NCI-H1436 treated with DMSO at 0.1 percent for 48 hours (cell line): Measurements from ENCODE around the gene MAGEC1.
"Not testable (repeated sequence)": the region's sequence is repeated elsewhere in the genome, so short reads cannot be mapped to it uniquely, and the experiment has no call there.

Source experiments
- DNase-seq: peaks from one replicate; lab custom pipeline; 2025; lab: John Stamatoyannopoulos, UW

Gene MAGEC1, protein sequence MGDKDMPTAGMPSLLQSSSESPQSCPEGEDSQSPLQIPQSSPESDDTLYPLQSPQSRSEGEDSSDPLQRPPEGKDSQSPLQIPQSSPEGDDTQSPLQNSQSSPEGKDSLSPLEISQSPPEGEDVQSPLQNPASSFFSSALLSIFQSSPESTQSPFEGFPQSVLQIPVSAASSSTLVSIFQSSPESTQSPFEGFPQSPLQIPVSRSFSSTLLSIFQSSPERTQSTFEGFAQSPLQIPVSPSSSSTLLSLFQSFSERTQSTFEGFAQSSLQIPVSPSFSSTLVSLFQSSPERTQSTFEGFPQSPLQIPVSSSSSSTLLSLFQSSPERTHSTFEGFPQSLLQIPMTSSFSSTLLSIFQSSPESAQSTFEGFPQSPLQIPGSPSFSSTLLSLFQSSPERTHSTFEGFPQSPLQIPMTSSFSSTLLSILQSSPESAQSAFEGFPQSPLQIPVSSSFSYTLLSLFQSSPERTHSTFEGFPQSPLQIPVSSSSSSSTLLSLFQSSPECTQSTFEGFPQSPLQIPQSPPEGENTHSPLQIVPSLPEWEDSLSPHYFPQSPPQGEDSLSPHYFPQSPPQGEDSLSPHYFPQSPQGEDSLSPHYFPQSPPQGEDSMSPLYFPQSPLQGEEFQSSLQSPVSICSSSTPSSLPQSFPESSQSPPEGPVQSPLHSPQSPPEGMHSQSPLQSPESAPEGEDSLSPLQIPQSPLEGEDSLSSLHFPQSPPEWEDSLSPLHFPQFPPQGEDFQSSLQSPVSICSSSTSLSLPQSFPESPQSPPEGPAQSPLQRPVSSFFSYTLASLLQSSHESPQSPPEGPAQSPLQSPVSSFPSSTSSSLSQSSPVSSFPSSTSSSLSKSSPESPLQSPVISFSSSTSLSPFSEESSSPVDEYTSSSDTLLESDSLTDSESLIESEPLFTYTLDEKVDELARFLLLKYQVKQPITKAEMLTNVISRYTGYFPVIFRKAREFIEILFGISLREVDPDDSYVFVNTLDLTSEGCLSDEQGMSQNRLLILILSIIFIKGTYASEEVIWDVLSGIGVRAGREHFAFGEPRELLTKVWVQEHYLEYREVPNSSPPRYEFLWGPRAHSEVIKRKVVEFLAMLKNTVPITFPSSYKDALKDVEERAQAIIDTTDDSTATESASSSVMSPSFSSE

DNA sequence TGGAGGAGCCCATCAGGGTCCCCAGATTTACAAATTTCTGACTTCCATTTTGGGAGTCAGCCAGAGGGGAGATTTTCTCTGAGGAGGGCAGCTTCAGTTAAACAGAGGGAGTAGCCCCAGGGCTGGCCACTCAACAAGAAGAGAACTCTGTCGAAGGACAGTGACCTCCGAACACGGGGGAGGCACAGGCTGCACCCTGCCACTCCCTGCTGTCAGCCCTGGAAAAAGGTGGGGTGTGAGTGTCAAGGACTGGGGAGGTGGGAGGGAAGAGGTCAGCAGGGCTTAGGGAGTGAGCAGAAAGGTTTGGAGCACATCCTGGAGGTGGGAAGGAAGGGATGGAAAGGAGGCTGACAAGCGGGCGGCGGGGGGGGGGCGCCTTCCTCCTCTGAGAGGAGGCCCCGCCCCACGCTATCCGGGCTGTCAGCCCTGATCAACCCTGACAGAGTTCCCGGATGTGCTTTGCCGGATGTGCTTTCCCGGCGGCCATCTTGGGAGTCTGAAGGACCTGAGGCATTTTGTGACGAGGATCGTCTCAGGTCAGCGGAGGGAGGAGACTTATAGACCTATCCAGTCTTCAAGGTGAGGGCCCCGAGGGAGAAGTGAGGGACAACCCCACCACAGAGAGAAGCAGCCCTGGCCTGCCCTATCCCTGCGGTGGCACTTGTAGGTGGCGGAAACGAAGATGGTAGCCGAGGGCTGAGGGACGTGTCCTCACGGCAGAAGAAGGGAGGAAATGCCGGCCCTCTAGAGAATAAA is at the start of gene MAGEC1:
Gene MAGEC1, plus strand, starts transcription at position 495 of the 756 bp plus-strand sequence. CDS start 1,179 bp downstream, outside the sequence.
- no peak for DNase-seq

GRCh38 chrX:141857479-141857878 is 46.2 kb upstream of the MAGEC1 start:
- no peak for DNase-seq

DNA sequence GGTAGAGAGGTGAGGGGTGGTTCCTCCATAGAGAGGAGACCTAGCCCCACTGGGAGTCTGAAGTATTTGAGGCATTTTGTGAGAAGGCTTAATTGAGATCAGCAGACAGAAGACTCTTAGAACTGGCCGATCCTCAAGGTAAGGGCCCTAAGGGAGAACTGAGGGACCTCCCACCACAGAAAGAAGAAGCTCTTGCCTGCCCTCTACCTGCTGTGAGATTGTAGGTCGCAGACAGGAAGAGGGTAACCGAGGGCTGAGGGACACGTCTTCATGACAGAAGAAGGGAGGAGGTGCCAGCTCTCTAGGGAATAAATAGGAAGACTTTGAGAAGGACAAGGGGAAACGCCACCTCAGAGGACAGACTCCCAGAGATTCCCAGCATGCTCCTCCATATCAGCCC is 24.1 kb upstream of the MAGEC1 start:
- no peak for DNase-seq

GRCh38 chrX:141888811-141889210 is 14.9 kb upstream of the MAGEC1 start:
- DNase-seq: not testable (repeated sequence)

- DNase-seq: no peak
These were observed 9.0 kb upstream of the MAGEC1 start for GRCh38 chrX:141894733-141895132.

DNA sequence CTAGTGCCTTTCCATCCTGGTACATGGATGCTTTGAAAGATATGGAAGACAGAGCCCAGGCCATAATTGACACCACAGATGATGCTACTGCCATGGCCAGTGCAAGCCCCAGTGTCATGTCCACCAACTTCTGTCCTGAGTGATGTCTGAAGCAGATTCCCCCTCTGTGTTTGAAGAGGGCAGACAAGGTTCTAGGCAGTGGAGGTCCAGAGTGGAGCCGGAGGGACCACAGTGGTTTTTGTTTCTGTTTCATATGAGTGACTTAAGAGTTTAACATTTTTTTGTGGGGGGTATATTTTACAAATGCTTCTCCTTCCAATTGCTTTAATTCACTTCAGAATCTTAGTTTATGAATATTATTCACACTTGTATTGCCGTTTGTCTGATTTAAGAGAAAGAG is 6.0 kb upstream of the MAGEC1 start:
- DNase-seq: no peak

GRCh38 chrX:141902366-141902765 is 1.3 kb upstream of the MAGEC1 start:
- DNase-seq: no peak

DNA sequence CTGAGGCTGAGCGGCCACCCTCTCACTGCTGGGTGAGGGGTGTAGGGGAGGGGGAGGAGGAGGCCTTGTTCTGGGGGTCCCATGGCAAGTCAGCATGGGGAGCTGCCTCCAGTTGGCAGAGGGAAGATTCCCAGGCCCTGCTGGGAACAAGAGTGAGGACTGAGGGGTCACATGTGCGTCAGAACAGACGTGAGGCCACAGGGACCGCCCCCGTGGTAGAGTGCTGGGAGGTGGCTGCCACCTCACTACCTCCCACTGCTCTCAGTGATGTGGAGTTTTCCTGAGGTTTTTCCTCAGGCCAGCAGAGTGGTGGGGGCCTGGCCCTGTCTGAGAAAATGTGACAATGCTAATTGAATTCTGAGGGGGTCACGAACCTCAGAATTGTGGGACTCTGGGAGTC is 568 bp downstream of the MAGEC1 start:
- no peak for DNase-seq

DNA sequence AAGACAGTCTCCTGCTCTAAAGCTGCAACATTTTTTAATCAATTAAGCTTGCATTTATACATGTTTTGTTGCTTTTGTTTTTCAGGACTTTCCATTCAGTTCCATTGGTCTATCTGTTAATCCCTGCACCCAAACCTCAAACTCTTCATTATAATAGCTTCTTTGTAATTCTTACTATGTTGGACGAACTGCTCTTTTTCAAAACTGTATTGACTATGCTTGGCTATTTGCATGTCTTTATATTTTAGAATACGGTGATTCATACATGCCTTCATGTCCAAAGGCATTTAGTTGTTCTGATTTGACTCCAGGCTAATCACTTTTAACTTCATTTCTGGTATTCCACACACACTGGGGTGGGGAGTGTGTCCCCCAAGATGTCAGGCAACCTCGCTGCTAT is 14.1 kb downstream of the MAGEC1 start:
- DNase-seq: no peak

GRCh38 chrX:141924293-141924692 is 20.6 kb downstream of the MAGEC1 start:
- DNase-seq: no peak

DNA sequence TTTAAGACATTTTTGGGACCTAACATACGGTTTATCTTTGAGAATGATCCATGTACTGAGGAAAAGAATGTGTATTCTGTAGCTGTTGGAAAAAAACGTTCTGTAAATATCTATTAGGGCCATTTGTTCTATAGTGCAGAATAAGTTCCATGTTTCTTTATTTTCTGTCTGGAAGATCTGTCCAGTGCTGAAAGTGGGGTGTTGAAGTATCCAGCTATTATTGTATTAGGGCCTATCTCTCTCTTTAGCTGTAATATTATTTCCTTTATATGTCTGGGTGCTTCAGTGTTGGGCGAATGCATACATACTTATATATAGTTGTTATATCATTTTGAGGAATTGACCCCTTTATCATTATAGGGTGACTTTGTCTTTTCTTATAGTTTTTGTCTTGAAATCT is 24.7 kb downstream of the MAGEC1 start:
- no peak for DNase-seq

DNA sequence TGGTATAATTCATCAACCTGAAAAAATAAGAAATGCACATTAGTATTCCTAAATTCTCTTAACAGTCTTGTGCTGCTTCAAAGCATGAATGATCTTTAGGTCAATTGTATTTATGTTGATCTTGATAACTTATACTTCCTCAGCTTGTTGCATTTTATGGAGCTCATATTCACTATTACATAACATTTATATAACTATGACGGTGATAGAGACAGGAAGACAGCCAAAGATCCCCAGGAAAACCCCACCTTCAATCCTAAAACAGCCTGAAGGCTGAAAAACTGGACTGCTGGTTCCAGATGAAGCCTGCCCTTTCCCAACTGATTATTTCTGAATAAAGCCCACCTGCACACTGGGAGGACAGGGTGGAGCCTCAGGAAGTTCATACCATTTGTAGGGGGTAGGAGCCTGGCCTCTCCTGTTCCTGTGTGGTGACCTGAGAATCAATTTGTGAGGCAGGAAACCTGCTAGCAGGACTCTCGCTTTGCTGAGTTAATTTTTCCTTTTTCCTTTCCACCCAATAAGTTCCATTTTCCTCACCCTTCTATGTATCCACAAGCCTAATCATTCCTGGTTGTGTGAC is 30.5 kb downstream of the MAGEC1 start:
- DNase-seq: no peak

DNA sequence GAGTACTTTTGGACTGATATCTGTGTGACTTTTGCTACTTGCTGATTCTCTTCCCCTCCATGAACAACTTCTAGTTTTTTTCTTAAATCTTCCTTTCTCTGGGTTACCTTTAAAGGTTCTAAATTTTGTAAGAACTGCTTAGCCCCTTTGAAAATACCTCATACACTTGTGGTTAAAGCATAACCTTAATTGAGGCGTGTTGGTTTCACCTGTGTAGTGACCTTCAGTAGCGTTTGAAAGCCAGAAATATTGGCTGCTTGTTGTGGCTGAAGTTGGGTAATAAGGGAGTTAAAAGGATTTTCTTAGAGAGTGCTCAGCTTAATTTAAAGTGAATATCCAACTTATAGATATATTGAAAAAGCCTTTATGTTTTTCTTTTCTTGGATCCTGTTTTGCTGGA is 32.0 kb downstream of the MAGEC1 start:
- DNase-seq: no peak

- DNase-seq: no peak
These were observed 32.4 kb downstream of the MAGEC1 start for GRCh38 chrX:141936080-141936479.

DNA sequence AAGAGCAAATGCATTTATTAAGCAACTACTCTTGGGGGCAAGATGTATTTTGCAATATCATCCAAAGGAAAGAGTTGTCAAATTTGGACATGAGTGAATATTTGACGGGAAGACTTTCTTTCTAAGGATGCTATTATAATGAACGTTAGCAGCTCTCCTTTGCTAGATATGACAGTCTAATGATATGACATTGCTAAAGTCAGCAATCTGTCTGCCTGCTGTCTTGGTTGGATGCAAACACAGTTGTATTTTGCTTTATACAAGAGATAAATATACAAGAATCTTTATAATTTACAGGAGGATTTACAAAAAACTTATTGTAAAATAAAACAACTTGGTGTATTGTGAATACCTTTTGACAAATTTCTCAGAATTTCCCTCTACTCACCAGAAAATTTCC is 37.5 kb downstream of the MAGEC1 start:
- no peak for DNase-seq

GRCh38 chrX:141945426-141945825 is 41.7 kb downstream of the MAGEC1 start:
- DNase-seq: no peak

DNA sequence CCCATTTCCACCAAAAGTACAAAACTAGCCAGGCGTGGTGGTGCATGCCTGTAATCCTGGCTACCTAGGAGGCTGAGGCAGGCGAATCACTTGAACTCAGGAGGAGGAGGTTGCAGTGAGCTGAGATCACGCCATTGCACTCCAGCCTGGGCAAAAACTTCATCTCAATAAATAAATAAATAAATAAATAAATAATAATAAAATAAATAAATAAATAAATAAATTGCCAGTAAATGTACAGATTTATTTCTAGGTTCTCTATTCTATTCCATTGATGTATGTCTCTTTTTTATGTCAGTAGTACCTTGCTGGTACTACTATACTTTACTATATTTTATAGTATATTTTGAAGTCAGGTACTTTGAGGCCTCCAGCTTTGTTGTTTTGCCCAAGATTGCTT is 43.7 kb downstream of the MAGEC1 start:
- DNase-seq: no peak

GRCh38 chrX:141952603-141953002 is 48.9 kb downstream of the MAGEC1 start:
- DNase-seq: no peak

- no peak for DNase-seq
These were observed 55.0 kb downstream of the MAGEC1 start for GRCh38 chrX:141958675-141959074.
